Fibroblast of mammary gland (primary cell): ENCODE measurements around the gene BRMS1L.

Source experiments
- DNase-seq: peaks from one replicate; pipeline ENCODE4 v3.0.0-alpha.2; 2010; ENCODE audit warnings: low read depth
- H3K4me3 ChIP-seq: 2 replicates; pipeline ENCODE4 v1.5.1; 2011; ENCODE audit warnings: low read depth, mild to moderate bottlenecking, low read length, moderate library complexity; ENCODE audit not compliant: control insufficient read depth
- TF ChIP-seq, protein P1 (sequence below): conservative IDR thresholded peaks from 2 replicates; pipeline ENCODE4 v1.5.1; 2011; ENCODE audit warnings: low read depth, low read length, inconsistent platforms; ENCODE audit not compliant: control insufficient read depth, insufficient read depth

BRMS1L gene

DNA sequence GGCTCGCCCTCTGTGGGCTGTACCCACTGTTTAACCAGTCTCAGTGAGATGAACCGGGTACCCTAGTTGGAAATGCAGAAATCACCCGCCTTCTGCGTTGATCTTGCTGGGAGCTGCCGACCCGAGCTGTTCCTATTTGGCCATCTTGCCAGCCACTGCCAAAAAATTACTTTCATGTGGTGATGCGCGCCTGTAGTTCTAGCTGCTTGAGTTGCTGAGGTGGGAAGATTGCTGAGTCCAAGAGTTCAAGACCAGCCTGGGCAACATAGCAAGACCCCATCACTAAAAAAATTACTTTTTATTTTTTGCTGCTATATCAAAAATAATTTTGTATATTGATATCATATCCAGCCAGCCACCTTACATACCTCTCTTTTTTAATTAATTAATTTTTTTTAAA lies 18.4 kb downstream of the BRMS1L start:
- no peak for DNase-seq
- H3K4me3 ChIP-seq: no peak overlapping the region
- TF ChIP-seq, protein P1, sequence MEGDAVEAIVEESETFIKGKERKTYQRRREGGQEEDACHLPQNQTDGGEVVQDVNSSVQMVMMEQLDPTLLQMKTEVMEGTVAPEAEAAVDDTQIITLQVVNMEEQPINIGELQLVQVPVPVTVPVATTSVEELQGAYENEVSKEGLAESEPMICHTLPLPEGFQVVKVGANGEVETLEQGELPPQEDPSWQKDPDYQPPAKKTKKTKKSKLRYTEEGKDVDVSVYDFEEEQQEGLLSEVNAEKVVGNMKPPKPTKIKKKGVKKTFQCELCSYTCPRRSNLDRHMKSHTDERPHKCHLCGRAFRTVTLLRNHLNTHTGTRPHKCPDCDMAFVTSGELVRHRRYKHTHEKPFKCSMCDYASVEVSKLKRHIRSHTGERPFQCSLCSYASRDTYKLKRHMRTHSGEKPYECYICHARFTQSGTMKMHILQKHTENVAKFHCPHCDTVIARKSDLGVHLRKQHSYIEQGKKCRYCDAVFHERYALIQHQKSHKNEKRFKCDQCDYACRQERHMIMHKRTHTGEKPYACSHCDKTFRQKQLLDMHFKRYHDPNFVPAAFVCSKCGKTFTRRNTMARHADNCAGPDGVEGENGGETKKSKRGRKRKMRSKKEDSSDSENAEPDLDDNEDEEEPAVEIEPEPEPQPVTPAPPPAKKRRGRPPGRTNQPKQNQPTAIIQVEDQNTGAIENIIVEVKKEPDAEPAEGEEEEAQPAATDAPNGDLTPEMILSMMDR: no peak

DNA sequence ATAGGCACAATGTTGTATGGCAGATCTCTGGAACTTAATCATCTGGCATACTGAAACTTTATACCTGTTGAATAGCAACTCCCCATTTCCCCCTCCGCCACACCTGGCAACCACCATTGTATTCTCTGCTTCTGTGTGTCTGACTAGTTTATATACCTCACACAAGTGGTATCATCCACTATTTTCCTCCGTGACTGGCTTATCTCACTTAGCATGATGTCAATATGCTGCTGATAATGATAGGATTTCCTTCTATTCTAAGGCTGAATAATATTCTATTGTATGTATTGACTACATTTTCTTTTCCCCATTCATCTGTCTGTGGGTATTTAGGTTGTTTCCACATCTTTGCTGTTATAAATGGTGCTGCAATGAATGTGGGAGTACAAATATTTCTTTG lies 21.5 kb downstream of the BRMS1L start:
- no peak for DNase-seq
- TF ChIP-seq, protein P1: no peak
- H3K4me3 ChIP-seq: no peak overlapping the region

DNA sequence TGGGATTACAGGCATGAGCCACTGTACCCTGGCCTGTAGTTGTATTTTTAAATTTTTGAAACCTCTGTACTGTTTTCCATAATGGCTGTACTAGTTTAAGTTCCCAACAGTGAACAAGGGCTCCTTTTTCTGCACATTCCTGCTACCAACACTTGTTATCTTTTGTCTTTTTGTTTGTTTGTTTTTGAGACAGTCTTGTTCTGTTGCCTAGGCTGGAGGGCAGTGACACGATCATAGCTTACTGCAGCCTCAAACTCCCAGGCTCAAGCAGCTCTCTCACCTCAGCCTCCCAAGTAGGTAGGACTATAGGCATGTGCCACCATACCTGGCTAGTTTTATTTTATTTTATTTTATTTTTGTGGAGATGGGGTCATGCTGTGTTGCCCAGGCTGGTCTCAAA lies 23.0 kb downstream of the BRMS1L start:
- TF ChIP-seq, protein P1: no peak
- no peak for DNase-seq
- no peak overlapping the region for H3K4me3 ChIP-seq

DNA sequence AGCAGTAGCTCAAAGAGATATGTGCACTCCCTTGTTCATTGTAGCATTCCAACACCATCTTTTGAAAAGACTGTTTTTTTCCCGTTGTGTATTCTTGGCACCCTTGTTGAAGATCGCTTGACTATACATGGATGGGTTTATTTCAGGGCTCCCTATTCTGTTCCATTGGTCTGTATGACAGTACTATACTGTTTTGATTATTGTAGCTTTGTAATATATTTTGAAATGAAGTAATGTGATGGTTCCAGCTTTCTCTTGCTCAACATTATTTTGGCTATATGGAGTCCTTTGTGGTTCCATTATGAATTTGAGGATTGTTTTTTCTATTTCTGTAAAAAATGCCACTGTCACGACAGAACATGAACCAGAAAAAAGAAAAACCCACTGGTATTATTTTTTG lies 25.7 kb downstream of the BRMS1L start:
- TF ChIP-seq, protein P1: no peak
- no peak overlapping the region for H3K4me3 ChIP-seq
- no peak for DNase-seq

DNA sequence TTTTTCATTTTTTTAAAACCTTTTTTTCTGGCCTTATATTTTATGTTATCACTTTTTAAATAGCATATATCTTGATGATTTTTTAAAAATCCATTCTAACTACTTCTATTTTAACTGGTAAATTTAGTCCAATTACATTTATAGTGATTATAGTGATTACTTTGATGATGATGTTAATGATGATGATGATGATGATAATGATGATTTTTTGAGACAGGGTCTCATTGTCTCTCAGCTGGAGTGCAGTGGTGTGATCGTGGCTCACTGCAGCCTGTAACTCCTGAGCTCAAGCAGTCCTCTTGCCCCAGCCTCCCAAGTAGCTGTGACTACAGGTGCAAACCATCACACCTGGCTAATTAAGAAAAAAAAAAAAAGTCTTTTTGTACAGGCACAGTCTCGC lies 27.1 kb downstream of the BRMS1L start:
- TF ChIP-seq, protein P1: no peak
- H3K4me3 ChIP-seq: no peak overlapping the region
- DNase-seq: no peak

DNA sequence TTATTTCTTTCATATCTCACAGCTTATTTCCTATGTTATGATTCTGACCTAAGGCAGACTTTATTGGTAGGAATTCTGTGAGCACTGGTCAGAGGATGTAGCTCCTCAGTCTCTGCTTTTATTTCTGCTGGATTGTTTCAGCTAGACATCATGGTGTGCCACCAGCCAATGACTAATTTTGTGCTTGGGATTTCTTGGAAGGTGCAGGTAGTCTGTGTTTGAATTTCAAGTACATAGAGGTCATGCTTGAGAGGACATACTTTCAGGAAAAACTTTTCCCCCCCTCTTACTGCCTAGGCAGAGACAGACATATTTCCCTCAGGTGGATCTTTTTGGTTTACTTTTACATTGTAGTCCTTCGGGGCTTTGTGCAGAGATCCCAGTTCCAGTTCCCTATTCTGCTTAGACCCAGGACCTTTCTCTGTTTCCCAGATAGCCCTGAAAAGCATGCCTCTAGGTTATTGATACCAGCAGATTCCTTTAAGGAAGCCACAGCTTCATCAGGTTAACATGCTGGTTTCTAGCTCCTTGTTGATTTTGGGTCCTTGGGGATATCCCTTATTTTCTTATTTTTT lies 28.6 kb downstream of the BRMS1L start:
- no peak overlapping the region for H3K4me3 ChIP-seq
- no peak for DNase-seq
- TF ChIP-seq, protein P1: no peak

DNA sequence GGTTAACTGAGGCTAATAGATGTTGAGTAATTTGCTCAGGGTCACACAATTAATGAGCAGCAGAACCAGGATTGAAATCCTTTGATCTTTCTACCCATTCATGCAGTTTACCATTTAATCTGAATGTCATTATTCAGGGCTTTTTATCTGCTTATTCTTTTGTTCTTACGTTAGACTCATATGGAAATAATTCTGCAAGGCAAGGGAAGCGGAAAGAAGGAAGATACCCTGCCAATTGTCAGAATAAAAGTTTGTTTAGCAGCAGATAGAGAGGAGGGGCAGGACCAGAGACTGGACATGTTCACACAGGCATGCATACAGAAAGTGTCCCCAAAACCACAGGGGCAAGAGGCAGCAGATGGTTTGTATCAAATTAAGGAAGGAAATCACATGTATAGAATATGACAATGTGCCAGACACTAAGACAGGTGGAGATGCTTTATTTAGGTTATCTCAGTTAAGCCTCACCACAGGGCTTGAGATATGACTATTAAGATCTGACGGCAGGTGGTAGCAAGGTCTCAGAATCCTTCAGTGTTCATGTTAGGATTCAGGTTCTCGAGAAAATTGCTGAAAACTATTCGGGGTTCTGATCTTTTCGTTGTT lies 29.8 kb downstream of the BRMS1L start:
- no peak overlapping the region for H3K4me3 ChIP-seq
- no peak for DNase-seq
- TF ChIP-seq, protein P1: no peak
